IMR-90 (cell line): ENCODE results near the gene UBE2L3.

Experiments used
- BHLHE40 ChIP-seq: fragments of 150-350 bp; IDR thresholded peaks from 2 replicates; pipeline ENCODE4 v1.6.1; 2016; ENCODE audit warnings: mild to moderate bottlenecking, low read depth, low read length
- CEBPB ChIP-seq: IDR thresholded peaks from 2 replicates; pipeline ENCODE4 v1.6.1; 2012; ENCODE audit warnings: low read depth, low read length, improper control_type of control experiment
- CHD1 ChIP-seq: IDR thresholded peaks from 2 replicates; pipeline ENCODE4 v1.6.1; 2012; ENCODE audit warnings: low read depth, low read length, improper control_type of control experiment
- MAFK ChIP-seq: IDR thresholded peaks from 2 replicates; pipeline ENCODE4 v1.6.1; 2012; ENCODE audit warnings: low read depth, low read length, improper control_type of control experiment
- MAZ ChIP-seq: IDR thresholded peaks from 2 replicates; pipeline ENCODE4 v1.6.1; 2012; ENCODE audit warnings: low read depth, mild to moderate bottlenecking, low read length, improper control_type of control experiment, moderate library complexity, borderline replicate concordance
- POLR2A ChIP-seq: IDR thresholded peaks from 2 replicates; pipeline ENCODE4 v1.6.1; 2012; ENCODE audit warnings: mild to moderate bottlenecking, low read depth, low read length
- RAD21 ChIP-seq: IDR thresholded peaks from 2 replicates; pipeline ENCODE4 v1.6.1; 2012; ENCODE audit warnings: low read length, improper control_type of control experiment
- RCOR1 ChIP-seq: IDR thresholded peaks from 2 replicates; pipeline ENCODE4 v1.6.1; 2012; ENCODE audit warnings: mild to moderate bottlenecking, low read length, improper control_type of control experiment; ENCODE audit not compliant: insufficient replicate concordance
- RFX5 ChIP-seq: IDR thresholded peaks from 2 replicates; pipeline ENCODE4 v1.8.0; 2012; ENCODE audit warnings: low read depth, mild to moderate bottlenecking, low read length, moderate library complexity
- SMC3 ChIP-seq: fragments of 150-350 bp; IDR thresholded peaks from 2 replicates; pipeline ENCODE4 v1.6.1; 2016; ENCODE audit warnings: low read depth, mild to moderate bottlenecking, antibody characterized with exemption, low read length, moderate library complexity
- TF ChIP-seq, protein P1 (sequence below): conservative IDR thresholded peaks from 2 replicates; pipeline ENCODE4 v1.5.1; 2012; ENCODE audit warnings: mild to moderate bottlenecking, low read depth, low read length, improper control_type of control experiment
- TF ChIP-seq, protein P2 (sequence below): fragments of 150-350 bp; IDR thresholded peaks from 2 replicates; pipeline ENCODE4 v1.6.1; 2017; ENCODE audit warnings: mild to moderate bottlenecking, antibody characterized with exemption, low read length, low read depth

DNA sequence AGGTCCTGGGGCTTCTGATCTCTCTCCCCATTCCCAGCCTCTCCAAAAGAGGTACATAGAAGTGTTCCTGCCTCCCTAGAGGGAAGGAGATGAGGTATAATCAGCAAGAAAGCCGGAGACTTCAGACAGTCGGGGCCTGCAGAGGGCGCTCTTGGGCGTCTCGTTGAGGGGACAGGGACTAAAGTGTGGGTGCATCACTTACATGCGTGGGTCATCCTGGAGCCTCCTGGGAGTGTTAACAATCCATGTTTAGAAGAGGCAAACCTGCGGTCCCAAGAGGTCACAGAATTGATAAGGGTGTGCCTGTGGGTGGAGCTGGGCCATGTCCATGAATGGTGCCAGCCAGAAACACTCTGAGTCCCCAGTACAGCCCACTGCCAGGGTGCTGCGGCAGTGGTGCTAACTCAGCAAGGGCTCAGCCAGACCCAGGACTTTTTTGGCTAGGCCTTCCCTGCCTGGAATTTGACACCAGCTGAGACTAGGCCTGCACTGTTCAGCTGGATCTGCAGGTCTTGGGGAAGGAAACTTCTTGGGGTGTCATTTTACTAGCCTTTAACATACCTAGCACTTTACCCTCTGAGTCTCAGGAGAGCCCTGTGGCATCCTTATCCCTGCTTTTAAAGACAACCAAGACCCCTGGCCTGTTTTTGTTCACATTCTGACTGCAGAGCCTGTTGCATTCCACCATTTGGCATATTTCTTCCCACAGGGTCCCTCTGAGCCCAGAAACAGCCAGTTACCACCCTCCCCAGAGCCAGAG is 56.8 kb downstream of the UBE2L3 start:
- TF ChIP-seq, protein P1, sequence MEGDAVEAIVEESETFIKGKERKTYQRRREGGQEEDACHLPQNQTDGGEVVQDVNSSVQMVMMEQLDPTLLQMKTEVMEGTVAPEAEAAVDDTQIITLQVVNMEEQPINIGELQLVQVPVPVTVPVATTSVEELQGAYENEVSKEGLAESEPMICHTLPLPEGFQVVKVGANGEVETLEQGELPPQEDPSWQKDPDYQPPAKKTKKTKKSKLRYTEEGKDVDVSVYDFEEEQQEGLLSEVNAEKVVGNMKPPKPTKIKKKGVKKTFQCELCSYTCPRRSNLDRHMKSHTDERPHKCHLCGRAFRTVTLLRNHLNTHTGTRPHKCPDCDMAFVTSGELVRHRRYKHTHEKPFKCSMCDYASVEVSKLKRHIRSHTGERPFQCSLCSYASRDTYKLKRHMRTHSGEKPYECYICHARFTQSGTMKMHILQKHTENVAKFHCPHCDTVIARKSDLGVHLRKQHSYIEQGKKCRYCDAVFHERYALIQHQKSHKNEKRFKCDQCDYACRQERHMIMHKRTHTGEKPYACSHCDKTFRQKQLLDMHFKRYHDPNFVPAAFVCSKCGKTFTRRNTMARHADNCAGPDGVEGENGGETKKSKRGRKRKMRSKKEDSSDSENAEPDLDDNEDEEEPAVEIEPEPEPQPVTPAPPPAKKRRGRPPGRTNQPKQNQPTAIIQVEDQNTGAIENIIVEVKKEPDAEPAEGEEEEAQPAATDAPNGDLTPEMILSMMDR: peak; percentile 42
- TF ChIP-seq MAZ: no peak
- TF ChIP-seq RFX5: no peak
- no peak for TF ChIP-seq POLR2A
- peak; percentile 10; the same call in 1 of the 2 replicates for TF ChIP-seq SMC3
- no peak for TF ChIP-seq CEBPB
- no peak for TF ChIP-seq BHLHE40
- TF ChIP-seq RAD21: 0 out of 2 replicates have a peak, but pooled peaks have one; percentile 10
- TF ChIP-seq CHD1: no peak
- no peak for TF ChIP-seq MAFK
- TF ChIP-seq RCOR1: no peak
- TF ChIP-seq, protein P2, sequence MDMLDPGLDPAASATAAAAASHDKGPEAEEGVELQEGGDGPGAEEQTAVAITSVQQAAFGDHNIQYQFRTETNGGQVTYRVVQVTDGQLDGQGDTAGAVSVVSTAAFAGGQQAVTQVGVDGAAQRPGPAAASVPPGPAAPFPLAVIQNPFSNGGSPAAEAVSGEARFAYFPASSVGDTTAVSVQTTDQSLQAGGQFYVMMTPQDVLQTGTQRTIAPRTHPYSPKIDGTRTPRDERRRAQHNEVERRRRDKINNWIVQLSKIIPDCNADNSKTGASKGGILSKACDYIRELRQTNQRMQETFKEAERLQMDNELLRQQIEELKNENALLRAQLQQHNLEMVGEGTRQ: no peak
